MM.1S (cell line): Measurements from ENCODE around the gene GDF7.

Experiments used
- DNase-seq: peaks from one replicate; pipeline ENCODE4 v3.0.0-alpha.2; 2015
- H2AFZ ChIP-seq: fragments of 300-600 bp; sonication (generic); 2 replicates; pipeline ENCODE4 v1.6.0; 2016; ENCODE audit warnings: antibody characterized with exemption, low read length
- H3F3A ChIP-seq: fragments of 300-600 bp; sonication (generic); 2 replicates; pipeline ENCODE4 v1.6.1; 2016; ENCODE audit warnings: mild to moderate bottlenecking, antibody characterized with exemption, low read length, moderate library complexity, mixed read lengths; ENCODE audit not compliant: insufficient read depth
- H3K27ac ChIP-seq: fragments of 300-600 bp; sonication (generic); 2 replicates; pipeline ENCODE4 v1.5.1; 2016; ENCODE audit warnings: mild to moderate bottlenecking, low read length
- H3K27me3 ChIP-seq: fragments of 300-600 bp; sonication (generic); replicated peaks from 2 replicates; pipeline ENCODE4 v1.6.0; 2016; ENCODE audit warnings: low read length; ENCODE audit not compliant: insufficient read depth
- H3K36me3 ChIP-seq: fragments of 300-600 bp; sonication (generic); replicated peaks from 2 replicates; pipeline ENCODE4 v1.6.1; 2016; ENCODE audit warnings: mild to moderate bottlenecking, low read length, mixed read lengths; ENCODE audit not compliant: insufficient read depth
- H3K4me1 ChIP-seq: fragments of 300-600 bp; sonication (generic); 2 replicates; pipeline ENCODE4 v1.6.1; 2016; ENCODE audit warnings: low read length, mixed read lengths
- H3K4me2 ChIP-seq: fragments of 300-600 bp; sonication (generic); 2 replicates; pipeline ENCODE4 v1.6.0; 2016; ENCODE audit warnings: low read depth, low read length
- H3K4me3 ChIP-seq: fragments of 300-600 bp; sonication (generic); 2 replicates; pipeline ENCODE4 v1.5.1; 2016; ENCODE audit warnings: low read length, mixed read lengths
- H3K79me2 ChIP-seq: fragments of 300-600 bp; sonication (generic); 2 replicates; pipeline ENCODE4 v1.6.1; 2016; ENCODE audit warnings: mixed run types, low read length, mixed read lengths
- H3K9ac ChIP-seq: fragments of 300-600 bp; sonication (generic); 2 replicates; pipeline ENCODE4 v1.6.1; 2016; ENCODE audit warnings: low read length, mixed read lengths
- H3K9me2 ChIP-seq: fragments of 300-600 bp; sonication (generic); replicated peaks from 2 replicates; pipeline ENCODE4 v1.6.1; 2016; ENCODE audit warnings: mild to moderate bottlenecking, low read length, mixed read lengths; ENCODE audit not compliant: insufficient read depth
- H3K9me3 ChIP-seq: fragments of 300-600 bp; sonication (generic); replicated peaks from 2 replicates; pipeline ENCODE4 v1.6.1; 2016; ENCODE audit warnings: mild to moderate bottlenecking, low read length, mixed read lengths; ENCODE audit not compliant: insufficient read depth
- H4K20me1 ChIP-seq: fragments of 300-600 bp; sonication (generic); 2 replicates; pipeline ENCODE4 v1.6.1; 2016; ENCODE audit warnings: mild to moderate bottlenecking, low read length, moderate library complexity, mixed read lengths; ENCODE audit not compliant: insufficient read depth
- CTCF ChIP-seq: fragments of 300-600 bp; sonication (generic); IDR thresholded peaks from 2 replicates; pipeline ENCODE4 v1.5.1; 2016; ENCODE audit warnings: antibody characterized with exemption, low read length, mixed read lengths
- EZH2 ChIP-seq: fragments of 300-600 bp; sonication (generic); optimal IDR thresholded peaks from 2 replicates; pipeline ENCODE3; 2017; ENCODE audit warnings: low read depth, mild to moderate bottlenecking, antibody characterized with exemption, low read length, mixed read lengths
- EZH2phosphoT487 ChIP-seq: fragments of 300-600 bp; sonication (generic); IDR thresholded peaks from 2 replicates; pipeline ENCODE4 v1.6.1; 2018; ENCODE audit warnings: antibody characterized with exemption, low read length

GDF7 gene

GRCh38 chr2:20663196-20664070 lies 3.5 kb upstream of the GDF7 start:
- Histone ChIP-seq H3K79me2 (no peaks in the 10 kb centered on the region), H3K9me3 (no peaks in the 10 kb centered on the region), H3K9ac (no peak overlapping the region), H3K4me1 (0 out of 2 replicates have a peak, but pooled peaks cover 4% of the 10 kb centered on the region), H3F3A (no peaks in the 10 kb centered on the region), H3K27ac (no peak overlapping the region), H2AFZ (no peak overlapping the region), H4K20me1 (no peaks in the 10 kb centered on the region), H3K4me2 (no peak overlapping the region), H3K4me3 (no peak overlapping the region), H3K9me2 (no peaks in the 10 kb centered on the region), H3K36me3 (no peaks in the 10 kb centered on the region), H3K27me3 (peaks cover 43% of the 10 kb centered on the region)
- no peak for TF ChIP-seq CTCF
- TF ChIP-seq EZH2phosphoT487: no peak
- no peak for TF ChIP-seq EZH2
- no peak for DNase-seq

- H3K9me2 ChIP-seq: no peaks in the 10 kb centered on the region
- H3K79me2 ChIP-seq: no peaks in the 10 kb centered on the region
- 0 out of 2 replicates have a peak, but pooled peaks cover 4% of the 10 kb centered on the region for H3K4me1 ChIP-seq
- no peak overlapping the region for H3K4me2 ChIP-seq
- no peak overlapping the region for H3K9ac ChIP-seq
- no peaks in the 10 kb centered on the region for H3K9me3 ChIP-seq
- no peak for TF ChIP-seq EZH2
- no peak overlapping the region for H3K27ac ChIP-seq
- H2AFZ ChIP-seq: no peak overlapping the region
- no peak for DNase-seq
- no peaks in the 10 kb centered on the region for H3F3A ChIP-seq
- no peaks in the 10 kb centered on the region for H4K20me1 ChIP-seq
- peaks cover 43% of the 10 kb centered on the region for H3K27me3 ChIP-seq
- no peaks in the 10 kb centered on the region for H3K36me3 ChIP-seq
- H3K4me3 ChIP-seq: no peak overlapping the region
Observed at GRCh38 chr2:20664071-20664390, 2.9 kb upstream of the GDF7 start.

- Histone ChIP-seq H3K9me2 (no peaks in the 10 kb centered on the region), H2AFZ (no peak overlapping the region), H3K4me3 (no peak overlapping the region), H3K4me1 (0 out of 2 replicates have a peak, but pooled peaks cover 4% of the 10 kb centered on the region), H4K20me1 (no peaks in the 10 kb centered on the region), H3K9me3 (no peaks in the 10 kb centered on the region), H3F3A (no peaks in the 10 kb centered on the region), H3K9ac (no peak overlapping the region), H3K36me3 (no peaks in the 10 kb centered on the region), H3K27me3 (peaks cover 43% of the 10 kb centered on the region), H3K79me2 (no peaks in the 10 kb centered on the region), H3K4me2 (no peak overlapping the region), H3K27ac (no peak overlapping the region)
- TF ChIP-seq EZH2 (no peak), CTCF (no peak), EZH2phosphoT487 (no peak)
- DNase-seq: no peak
Observed at GRCh38 chr2:20664431-20665242, 2.3 kb upstream of the GDF7 start.
